Activated T-helper 17 cell treated with anti-CD3 and anti-CD28 coated beads, Interleukin-2, amount 50 U/mL, for 72 hours (primary cell): ENCODE results near the gene IFNA14. TPM values are rescaled to one million over a fixed set of nuclear protein-coding genes. Genes with fewer than 3 reads are reported as not detected.
A peak's percentile ranks its signal among the peaks of the same experiment; 100 is the strongest.
"Not testable (repeated sequence)": the region's sequence is repeated elsewhere in the genome, so short reads cannot be mapped to it uniquely, and the experiment has no call there.

Source experiments
- ATAC-seq: fragments of 150-1000 bp; cut with Tn5 transposase; replicated peaks from 2 replicates; pipeline ENCODE4 v1.10.0; 2021; ENCODE audit warnings: mild to moderate bottlenecking, moderate library complexity
- H3K27ac Mint-ChIP-seq: one replicate; pipeline ENCODE4 v1.8.0; 2022; ENCODE audit warnings: mixed read lengths
- H3K27me3 Mint-ChIP-seq: one replicate; pipeline ENCODE4 v1.8.0; 2022; ENCODE audit warnings: mixed read lengths
- H3K36me3 Mint-ChIP-seq: one replicate; pipeline ENCODE4 v1.8.0; 2022; ENCODE audit warnings: low read depth, mild to moderate bottlenecking, mixed read lengths
- H3K4me1 Mint-ChIP-seq: one replicate; pipeline ENCODE4 v1.8.0; 2022; ENCODE audit warnings: mixed read lengths
- H3K4me3 Mint-ChIP-seq: one replicate; pipeline ENCODE4 v1.8.0; 2022; ENCODE audit warnings: mild to moderate bottlenecking, mixed read lengths
- H3K9me3 Mint-ChIP-seq: one replicate; pipeline ENCODE4 v1.8.0; 2022; ENCODE audit warnings: mixed read lengths
- total RNA-seq, 2 donors: library from RNA; stranded (reverse); gene quantifications; one replicate each; pipeline ENCODE4 v1.2.3, GENCODE V29; 2022

IFNA14 gene
- total RNA-seq, 2 donors from 2014 or later: not detected

- not testable (repeated sequence) for H3K27ac Mint-ChIP-seq, H3K9me3 Mint-ChIP-seq, H3K4me1 Mint-ChIP-seq, H3K27me3 Mint-ChIP-seq, H3K36me3 Mint-ChIP-seq
- peak overlapping the region; percentile 40 for H3K4me3 Mint-ChIP-seq
- peak; percentile 76 for ATAC-seq
These were observed 44.7 kb downstream of the IFNA14 start for GRCh38 chr9:21194867-21195776.

Other genes starting within 250 kb of the IFNA14 start
- gene HACD4, start 208.4 kb downstream of the IFNA14 start, total RNA-seq: 1 to 10 TPM; 2.9 to 4.1 TPM
- not detected for gene IFNB1, start 162.1 kb downstream of the IFNA14 start, total RNA-seq
- not detected for gene IFNW1, start 98.2 kb downstream of the IFNA14 start, total RNA-seq
- not detected for gene IFNA21, start 73.3 kb downstream of the IFNA14 start, total RNA-seq
- not detected for gene IFNA4, start 52.4 kb downstream of the IFNA14 start, total RNA-seq
- gene IFNA7, start 37.8 kb downstream of the IFNA14 start, total RNA-seq: not detected
- not detected for gene IFNA10, start 32.9 kb downstream of the IFNA14 start, total RNA-seq
- not detected for gene IFNA16, start 22.7 kb downstream of the IFNA14 start, total RNA-seq
- gene IFNA17, start 11.8 kb downstream of the IFNA14 start, total RNA-seq: not detected
- not detected for gene IFNA5, start 65.3 kb upstream of the IFNA14 start, total RNA-seq
- gene KLHL9, start 95.4 kb upstream of the IFNA14 start, total RNA-seq: 10 to 100 TPM; 10.5 to 13.7 TPM
- not detected for gene IFNA6, start 110.9 kb upstream of the IFNA14 start, total RNA-seq
- gene IFNA13, start 128.1 kb upstream of the IFNA14 start, total RNA-seq: not detected
- not detected for gene IFNA2, start 145.4 kb upstream of the IFNA14 start, total RNA-seq
- not detected for gene IFNA8, start 169.1 kb upstream of the IFNA14 start, total RNA-seq
- not detected for gene IFNA1, start 200.4 kb upstream of the IFNA14 start, total RNA-seq
- gene IFNE, start 242.3 kb upstream of the IFNA14 start, total RNA-seq: not detected